Prostate gland (tissue), 2 donors: ENCODE data around the gene CYSLTR1.

Source experiments
- POLR2A ChIP-seq: fragments of 450-650 bp; IDR thresholded peaks from one replicate; pipeline ENCODE4 v1.6.1; 2016; ENCODE audit warnings: antibody characterized with exemption, mild to moderate bottlenecking
- POLR2AphosphoS5 ChIP-seq: sonication (generic); formaldehyde crosslinking; IDR thresholded peaks from one replicate; pipeline ENCODE4 v1.6.1; 2017; ENCODE audit warnings: antibody characterized with exemption
- TF ChIP-seq, protein P1 (sequence below), 4 experiments: fragments of 200-600 bp in 2 of 4; fragments of 450-650 bp in 2 of 4; sonication (generic) in 2 of 4; IDR thresholded peaks; 1 replicate in 3 of 4; 2 replicates in 1 of 4; pipeline ENCODE4 v1.5.1; 2016 to 2019; ENCODE audit warnings: antibody characterized with exemption in 4 of 4, mild to moderate bottlenecking in 2 of 4, moderate library complexity in 2 of 4

DNA sequence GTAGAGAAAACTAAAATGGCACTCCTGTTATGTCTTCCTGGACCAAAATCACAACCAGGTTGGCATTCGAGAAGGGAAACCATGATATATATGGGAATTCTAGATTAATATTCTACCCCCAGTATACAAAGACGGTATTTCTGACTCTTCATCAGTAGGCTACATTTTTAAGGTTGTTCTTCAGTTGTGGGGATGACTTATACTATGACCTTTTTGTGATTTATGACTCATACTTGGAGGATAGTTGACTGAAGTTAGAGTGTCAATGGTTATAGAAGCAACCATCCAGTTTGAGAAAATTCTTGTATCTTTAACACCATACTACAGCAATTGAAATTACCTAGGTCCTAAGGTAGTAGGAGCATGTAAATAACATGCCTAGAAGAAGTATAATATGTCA lies 49.8 kb upstream of the CYSLTR1 start:
- TF ChIP-seq POLR2A (no peak), POLR2AphosphoS5 (no peak)
- TF ChIP-seq, protein P1, sequence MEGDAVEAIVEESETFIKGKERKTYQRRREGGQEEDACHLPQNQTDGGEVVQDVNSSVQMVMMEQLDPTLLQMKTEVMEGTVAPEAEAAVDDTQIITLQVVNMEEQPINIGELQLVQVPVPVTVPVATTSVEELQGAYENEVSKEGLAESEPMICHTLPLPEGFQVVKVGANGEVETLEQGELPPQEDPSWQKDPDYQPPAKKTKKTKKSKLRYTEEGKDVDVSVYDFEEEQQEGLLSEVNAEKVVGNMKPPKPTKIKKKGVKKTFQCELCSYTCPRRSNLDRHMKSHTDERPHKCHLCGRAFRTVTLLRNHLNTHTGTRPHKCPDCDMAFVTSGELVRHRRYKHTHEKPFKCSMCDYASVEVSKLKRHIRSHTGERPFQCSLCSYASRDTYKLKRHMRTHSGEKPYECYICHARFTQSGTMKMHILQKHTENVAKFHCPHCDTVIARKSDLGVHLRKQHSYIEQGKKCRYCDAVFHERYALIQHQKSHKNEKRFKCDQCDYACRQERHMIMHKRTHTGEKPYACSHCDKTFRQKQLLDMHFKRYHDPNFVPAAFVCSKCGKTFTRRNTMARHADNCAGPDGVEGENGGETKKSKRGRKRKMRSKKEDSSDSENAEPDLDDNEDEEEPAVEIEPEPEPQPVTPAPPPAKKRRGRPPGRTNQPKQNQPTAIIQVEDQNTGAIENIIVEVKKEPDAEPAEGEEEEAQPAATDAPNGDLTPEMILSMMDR (IDR thresholded peaks at IDR 0.05): no peak
